ENCODE data around the gene ATP11B.

The ATP11B gene

GRCh38 chr3:182925330-182925943, 132.1 kb downstream of the ATP11B start:
- no peak overlapping the region for H3K4me2 ChIP-seq (ENCODE audit: low read depth, low read length, poor library complexity, severe bottlenecking)
- no peak overlapping the region for H3K9ac ChIP-seq (ENCODE audit: low read length)
- H3K9me2 ChIP-seq (replicated peaks; ENCODE audit: insufficient read depth, low read length) = no peaks in the 10 kb centered on the region
- no peaks in the 10 kb centered on the region for H3K36me3 ChIP-seq (ENCODE audit: low read length)
- no peak overlapping the region for H2AFZ ChIP-seq (ENCODE audit: low read depth, low read length, severe bottlenecking)
- H3K79me2 ChIP-seq (ENCODE audit: insufficient read depth, low read length) = no peaks in the 10 kb centered on the region
- H3K27ac ChIP-seq (ENCODE audit: low read depth, low read length) = no peak overlapping the region
- no peak overlapping the region for H3K4me3 ChIP-seq (ENCODE audit: insufficient read depth, low read length, poor library complexity, severe bottlenecking)
- no peaks in the 10 kb centered on the region for H4K20me1 ChIP-seq (ENCODE audit: low read depth, low read length)
- no peaks in the 10 kb centered on the region for H3K27me3 ChIP-seq (ENCODE audit: low read length)
- TF ChIP-seq, protein P1, sequence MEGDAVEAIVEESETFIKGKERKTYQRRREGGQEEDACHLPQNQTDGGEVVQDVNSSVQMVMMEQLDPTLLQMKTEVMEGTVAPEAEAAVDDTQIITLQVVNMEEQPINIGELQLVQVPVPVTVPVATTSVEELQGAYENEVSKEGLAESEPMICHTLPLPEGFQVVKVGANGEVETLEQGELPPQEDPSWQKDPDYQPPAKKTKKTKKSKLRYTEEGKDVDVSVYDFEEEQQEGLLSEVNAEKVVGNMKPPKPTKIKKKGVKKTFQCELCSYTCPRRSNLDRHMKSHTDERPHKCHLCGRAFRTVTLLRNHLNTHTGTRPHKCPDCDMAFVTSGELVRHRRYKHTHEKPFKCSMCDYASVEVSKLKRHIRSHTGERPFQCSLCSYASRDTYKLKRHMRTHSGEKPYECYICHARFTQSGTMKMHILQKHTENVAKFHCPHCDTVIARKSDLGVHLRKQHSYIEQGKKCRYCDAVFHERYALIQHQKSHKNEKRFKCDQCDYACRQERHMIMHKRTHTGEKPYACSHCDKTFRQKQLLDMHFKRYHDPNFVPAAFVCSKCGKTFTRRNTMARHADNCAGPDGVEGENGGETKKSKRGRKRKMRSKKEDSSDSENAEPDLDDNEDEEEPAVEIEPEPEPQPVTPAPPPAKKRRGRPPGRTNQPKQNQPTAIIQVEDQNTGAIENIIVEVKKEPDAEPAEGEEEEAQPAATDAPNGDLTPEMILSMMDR (IDR thresholded peaks at IDR 0.05; ENCODE audit: insufficient read depth, low read length, poor library complexity, severe bottlenecking) = no peak
- TF ChIP-seq EZH2phosphoT487 (conservative IDR thresholded peaks at IDR 0.05; ENCODE audit: low read length) = no peak
- no peaks in the 10 kb centered on the region for H3F3A ChIP-seq (ENCODE audit: insufficient read depth)
- no peaks in the 10 kb centered on the region for H3K9me3 ChIP-seq (ENCODE audit: insufficient read depth, low read length)

GRCh38 chr3:182925944-182926337, 132.6 kb downstream of the ATP11B start:
- TF ChIP-seq, protein P1 (IDR thresholded peaks at IDR 0.05; ENCODE audit: insufficient read depth, low read length, poor library complexity, severe bottlenecking) = no peak
- no peak for TF ChIP-seq EZH2phosphoT487 (conservative IDR thresholded peaks at IDR 0.05; ENCODE audit: low read length)
- Histone ChIP-seq H3K9ac (ENCODE audit: low read length) (no peak overlapping the region), H3F3A (ENCODE audit: insufficient read depth) (no peaks in the 10 kb centered on the region), H3K79me2 (ENCODE audit: insufficient read depth, low read length) (no peaks in the 10 kb centered on the region), H3K27me3 (ENCODE audit: low read length) (no peaks in the 10 kb centered on the region), H3K4me2 (ENCODE audit: low read depth, low read length, poor library complexity, severe bottlenecking) (no peak overlapping the region), H3K9me3 (ENCODE audit: insufficient read depth, low read length) (no peaks in the 10 kb centered on the region), H3K9me2 (replicated peaks; ENCODE audit: insufficient read depth, low read length) (no peaks in the 10 kb centered on the region), H2AFZ (ENCODE audit: low read depth, low read length, severe bottlenecking) (no peak overlapping the region), H4K20me1 (ENCODE audit: low read depth, low read length) (no peaks in the 10 kb centered on the region), H3K36me3 (ENCODE audit: low read length) (no peaks in the 10 kb centered on the region), H3K4me3 (ENCODE audit: insufficient read depth, low read length, poor library complexity, severe bottlenecking) (no peak overlapping the region), H3K27ac (ENCODE audit: low read depth, low read length) (no peak overlapping the region)

DNA sequence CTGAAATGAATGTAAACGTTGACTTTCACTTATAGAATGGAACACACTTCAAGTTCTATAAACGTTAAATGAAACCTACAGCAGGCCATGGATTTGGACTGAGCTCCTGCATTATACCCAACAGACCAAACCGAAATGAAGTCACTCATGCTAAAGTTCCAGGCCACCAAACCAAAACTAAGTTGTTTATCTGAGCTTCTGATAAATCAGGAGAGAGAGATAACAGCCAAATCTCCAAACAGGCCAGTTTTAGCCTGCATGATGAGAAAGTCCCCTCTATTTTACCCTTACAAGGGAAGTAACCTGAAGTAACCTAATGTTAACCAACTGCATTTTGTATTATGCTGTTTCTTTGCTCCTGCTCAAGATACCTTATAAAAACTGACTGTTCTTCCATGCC, 142.5 kb downstream of the ATP11B start:
- no peaks in the 10 kb centered on the region for H3K27me3 ChIP-seq (ENCODE audit: low read length)
- H3K4me3 ChIP-seq (ENCODE audit: insufficient read depth, low read length, poor library complexity, severe bottlenecking) = no peak overlapping the region
- 0 out of 2 replicates have a peak, but pooled peaks cover 5% of the 10 kb centered on the region for H3K9me3 ChIP-seq (ENCODE audit: insufficient read depth, low read length)
- no peak overlapping the region for H3K4me2 ChIP-seq (ENCODE audit: low read depth, low read length, poor library complexity, severe bottlenecking)
- no peaks in the 10 kb centered on the region for H4K20me1 ChIP-seq (ENCODE audit: low read depth, low read length)
- H3K79me2 ChIP-seq (ENCODE audit: insufficient read depth, low read length) = no peaks in the 10 kb centered on the region
- H3K9me2 ChIP-seq (replicated peaks; ENCODE audit: insufficient read depth, low read length) = no peaks in the 10 kb centered on the region
- peaks cover 13% of the 10 kb centered on the region; the same call in 1 of the 2 replicates for H3F3A ChIP-seq (ENCODE audit: insufficient read depth)
- H3K9ac ChIP-seq (ENCODE audit: low read length) = no peak overlapping the region
- peaks cover 9% of the 10 kb centered on the region; the same call in 1 of the 2 replicates for H3K36me3 ChIP-seq (ENCODE audit: low read length)
- TF ChIP-seq, protein P1 (IDR thresholded peaks at IDR 0.05; ENCODE audit: insufficient read depth, low read length, poor library complexity, severe bottlenecking) = no peak
- no peak for TF ChIP-seq EZH2phosphoT487 (conservative IDR thresholded peaks at IDR 0.05; ENCODE audit: low read length)
- no peak overlapping the region for H2AFZ ChIP-seq (ENCODE audit: low read depth, low read length, severe bottlenecking)
- H3K27ac ChIP-seq (ENCODE audit: low read depth, low read length) = no peak overlapping the region
